Chondrocyte (in vitro differentiated cells): ENCODE results near the gene ZNF775. TPM values are rescaled to one million over a fixed set of nuclear protein-coding genes. Genes with fewer than 3 reads are reported as not detected.

Experiments used
- DNase-seq: peaks from one replicate; pipeline ENCODE4 v3.0.0; 2021; ENCODE audit warnings: mixed read lengths, low spot score
- H3K27ac Mint-ChIP-seq: one replicate; pipeline ENCODE4 v1.8.0; 2021; ENCODE audit warnings: mild to moderate bottlenecking, moderate library complexity, mixed read lengths; ENCODE audit not compliant: unreplicated experiment
- H3K27me3 Mint-ChIP-seq: 2 replicates; pipeline ENCODE4 v1.8.0; 2021; ENCODE audit warnings: low read depth, mixed read lengths
- H3K36me3 Mint-ChIP-seq: 2 replicates; pipeline ENCODE4 v1.8.0; 2021; ENCODE audit warnings: low read depth, mixed read lengths
- H3K4me1 Mint-ChIP-seq: 2 replicates; pipeline ENCODE4 v1.8.0; 2021; ENCODE audit warnings: low read depth, mild to moderate bottlenecking, mixed read lengths
- H3K4me3 Mint-ChIP-seq: one replicate; pipeline ENCODE4 v1.8.0; 2021; ENCODE audit warnings: mild to moderate bottlenecking, moderate library complexity, mixed read lengths; ENCODE audit not compliant: unreplicated experiment
- H3K9me3 Mint-ChIP-seq: 2 replicates; pipeline ENCODE4 v1.8.0; 2021; ENCODE audit warnings: low read depth, mixed read lengths
- total RNA-seq: library from RNA; stranded (reverse); gene quantifications from 3 replicates; pipeline ENCODE4 v1.2.1, GENCODE V29; 2021
- TF ChIP-seq, protein P1 (sequence below): fragments of 200-600 bp; sonication (generic); IDR thresholded peaks from 2 replicates; pipeline ENCODE4 v1.5.0; 2021; ENCODE audit warnings: antibody characterized with exemption, mild to moderate bottlenecking, moderate library complexity

The ZNF775 gene
- total RNA-seq, 1 donor from 2014 or later: 6.0 TPM

DNA sequence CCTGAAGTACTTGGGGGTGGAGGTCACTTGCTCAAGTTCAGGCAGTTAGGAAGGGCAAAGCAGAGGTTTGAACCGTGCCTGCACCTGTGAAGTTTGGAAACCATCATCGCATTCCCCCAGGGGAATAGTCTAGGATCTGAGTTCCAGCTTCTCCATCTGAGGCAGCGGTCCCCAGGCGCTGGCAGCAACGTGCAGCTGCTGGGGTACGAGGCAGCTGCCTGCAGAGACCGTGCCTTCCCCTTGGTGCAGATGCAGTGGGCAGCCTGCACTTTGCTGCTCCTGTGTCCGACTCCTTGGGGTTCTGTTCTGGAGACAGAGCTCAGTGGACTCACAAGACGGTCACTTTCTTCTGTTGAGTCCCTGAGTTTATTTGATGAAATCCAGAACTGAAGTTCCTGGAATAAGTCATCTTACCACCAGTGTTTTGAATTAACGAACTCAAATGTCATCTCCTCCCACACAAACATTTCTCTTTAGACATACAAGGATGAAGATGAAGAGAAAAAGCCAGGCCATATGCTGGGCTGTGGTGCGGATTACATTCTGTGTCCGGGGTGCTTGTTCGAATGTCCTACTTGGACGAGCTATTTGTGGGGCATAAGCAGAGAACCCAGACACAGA lies 51.4 kb downstream of the ZNF775 start:
- TF ChIP-seq, protein P1, sequence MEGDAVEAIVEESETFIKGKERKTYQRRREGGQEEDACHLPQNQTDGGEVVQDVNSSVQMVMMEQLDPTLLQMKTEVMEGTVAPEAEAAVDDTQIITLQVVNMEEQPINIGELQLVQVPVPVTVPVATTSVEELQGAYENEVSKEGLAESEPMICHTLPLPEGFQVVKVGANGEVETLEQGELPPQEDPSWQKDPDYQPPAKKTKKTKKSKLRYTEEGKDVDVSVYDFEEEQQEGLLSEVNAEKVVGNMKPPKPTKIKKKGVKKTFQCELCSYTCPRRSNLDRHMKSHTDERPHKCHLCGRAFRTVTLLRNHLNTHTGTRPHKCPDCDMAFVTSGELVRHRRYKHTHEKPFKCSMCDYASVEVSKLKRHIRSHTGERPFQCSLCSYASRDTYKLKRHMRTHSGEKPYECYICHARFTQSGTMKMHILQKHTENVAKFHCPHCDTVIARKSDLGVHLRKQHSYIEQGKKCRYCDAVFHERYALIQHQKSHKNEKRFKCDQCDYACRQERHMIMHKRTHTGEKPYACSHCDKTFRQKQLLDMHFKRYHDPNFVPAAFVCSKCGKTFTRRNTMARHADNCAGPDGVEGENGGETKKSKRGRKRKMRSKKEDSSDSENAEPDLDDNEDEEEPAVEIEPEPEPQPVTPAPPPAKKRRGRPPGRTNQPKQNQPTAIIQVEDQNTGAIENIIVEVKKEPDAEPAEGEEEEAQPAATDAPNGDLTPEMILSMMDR: no peak
- peak; percentile 58 for DNase-seq
- Mint-ChIP-seq H3K4me3 (no peak overlapping the region), H3K9me3 (no peaks in the 10 kb centered on the region), H3K36me3 (no peaks in the 10 kb centered on the region), H3K27me3 (peaks cover 7% of the 10 kb centered on the region), H3K4me1 (peaks cover 18% of the 10 kb centered on the region), H3K27ac (no peak overlapping the region)

DNA sequence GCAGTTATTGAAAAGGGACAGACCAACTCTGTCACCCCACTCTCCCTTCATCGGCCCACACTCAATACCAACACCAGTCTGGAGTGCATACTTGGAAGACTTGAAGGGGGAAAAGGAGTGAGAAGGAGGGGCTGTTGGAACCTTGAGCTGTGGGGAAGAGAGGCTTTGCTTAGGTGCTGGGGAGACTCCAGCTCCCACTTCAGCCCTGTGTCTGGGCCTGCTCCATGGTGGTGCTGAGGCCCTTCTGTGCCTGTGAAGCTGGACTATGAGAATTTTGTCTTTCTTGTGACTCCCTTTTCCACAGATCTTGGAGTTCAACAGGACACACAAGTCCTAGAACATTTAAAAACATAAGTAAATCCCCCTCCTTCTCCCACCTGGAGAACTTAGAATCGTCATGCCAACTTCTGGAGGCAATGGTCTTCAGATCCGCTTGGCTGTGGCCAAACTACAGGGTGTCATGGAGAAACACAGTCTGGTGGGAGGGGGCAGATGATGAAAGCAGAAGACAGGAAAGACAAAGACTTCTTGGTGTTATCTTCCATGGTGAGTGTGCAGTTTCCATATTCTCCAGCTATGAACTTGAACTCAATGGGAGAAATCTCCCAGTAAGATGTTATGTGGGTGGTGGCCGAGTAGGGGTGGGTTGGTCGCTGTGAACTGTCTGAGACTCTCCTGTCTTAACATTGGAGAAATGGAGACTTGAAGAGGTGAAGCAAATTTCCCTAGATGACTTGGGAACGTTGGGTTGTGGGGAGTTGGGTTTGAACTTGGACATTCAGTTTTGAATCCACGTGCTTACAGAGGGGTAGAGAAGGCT lies 52.9 kb downstream of the ZNF775 start:
- H3K9me3 Mint-ChIP-seq: no peaks in the 10 kb centered on the region
- no peak overlapping the region for H3K4me3 Mint-ChIP-seq
- H3K27ac Mint-ChIP-seq: no peak overlapping the region
- peaks cover 7% of the 10 kb centered on the region for H3K27me3 Mint-ChIP-seq
- no peaks in the 10 kb centered on the region for H3K36me3 Mint-ChIP-seq
- TF ChIP-seq, protein P1: no peak
- H3K4me1 Mint-ChIP-seq: peaks cover 18% of the 10 kb centered on the region
- no peak for DNase-seq

DNA sequence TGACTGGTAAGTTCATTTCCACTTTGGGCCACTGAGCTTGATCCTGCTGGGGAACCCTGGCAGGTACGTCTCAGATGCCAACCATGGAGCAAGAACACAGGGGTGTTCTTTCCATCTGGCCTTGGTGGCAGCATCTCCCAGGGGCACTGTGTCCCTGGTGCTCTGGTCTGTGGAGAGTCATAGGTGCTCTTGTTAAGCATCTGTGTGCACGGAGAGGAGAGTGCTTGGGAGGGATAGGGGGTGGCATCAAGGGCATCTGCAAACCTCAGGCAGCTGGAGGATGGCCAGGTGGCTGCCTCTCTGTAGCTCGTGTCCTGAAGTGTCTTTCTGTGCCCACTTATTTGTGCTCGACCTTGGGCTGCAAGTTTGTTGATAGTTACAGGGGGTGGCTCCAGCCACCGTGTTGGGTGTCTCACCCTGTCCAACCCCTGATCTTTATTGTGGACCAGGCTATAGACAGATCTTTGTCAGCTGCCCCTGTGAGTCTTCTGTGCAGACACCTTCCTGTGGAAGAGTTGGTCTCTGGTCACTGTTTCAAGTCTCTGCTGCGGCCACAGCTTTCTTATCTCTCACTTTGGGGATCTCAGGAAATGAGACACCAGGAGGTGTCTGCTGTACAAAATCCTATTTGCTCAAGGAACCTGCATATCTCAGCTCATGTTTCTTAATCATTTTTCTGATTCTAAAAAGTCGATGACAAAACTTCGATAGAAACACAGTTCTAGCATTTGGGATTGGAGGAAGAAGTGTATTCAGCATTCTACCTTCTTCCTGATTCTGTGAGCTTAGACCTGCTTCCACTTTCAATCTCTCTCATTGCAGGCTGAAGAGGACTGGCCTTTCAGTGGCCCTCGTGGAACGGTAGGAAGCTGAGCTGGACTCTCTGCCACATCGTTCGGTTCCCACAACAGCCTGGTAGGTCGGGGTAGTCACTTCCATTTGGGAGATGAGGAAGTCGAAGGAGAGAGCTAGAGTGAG lies 54.1 kb downstream of the ZNF775 start:
- TF ChIP-seq, protein P1: no peak
- peaks cover 7% of the 10 kb centered on the region for H3K27me3 Mint-ChIP-seq
- no peaks in the 10 kb centered on the region for H3K36me3 Mint-ChIP-seq
- H3K27ac Mint-ChIP-seq: no peak overlapping the region
- H3K4me1 Mint-ChIP-seq: peaks cover 16% of the 10 kb centered on the region
- no peak overlapping the region for H3K4me3 Mint-ChIP-seq
- peaks cover 3% of the 10 kb centered on the region for H3K9me3 Mint-ChIP-seq
- DNase-seq: peak; percentile 25

DNA sequence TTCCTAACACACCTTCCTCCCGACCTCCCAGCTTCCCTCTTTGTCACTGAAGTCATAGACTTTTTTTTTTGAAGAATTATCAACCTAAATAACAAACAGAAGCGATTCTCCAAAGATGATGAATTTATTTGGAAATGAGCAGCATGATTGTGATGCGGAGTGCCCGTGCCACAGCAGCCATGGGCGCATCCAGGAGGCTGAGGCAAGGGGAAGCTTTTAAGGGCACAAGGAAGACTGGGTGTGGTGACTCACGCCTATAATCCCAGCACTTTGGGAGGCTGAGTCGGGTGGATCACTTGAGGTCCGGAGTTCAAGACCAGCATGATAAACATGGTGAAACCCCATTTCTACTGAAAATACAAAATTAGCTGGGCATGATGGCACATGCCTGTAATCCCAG lies 55.1 kb downstream of the ZNF775 start:
- no peak overlapping the region for H3K4me3 Mint-ChIP-seq
- DNase-seq: peak; percentile 11
- H3K27me3 Mint-ChIP-seq: peaks cover 8% of the 10 kb centered on the region
- no peak overlapping the region for H3K27ac Mint-ChIP-seq
- H3K36me3 Mint-ChIP-seq: no peaks in the 10 kb centered on the region
- peaks cover 9% of the 10 kb centered on the region for H3K9me3 Mint-ChIP-seq
- TF ChIP-seq, protein P1: no peak
- peaks cover 5% of the 10 kb centered on the region for H3K4me1 Mint-ChIP-seq

DNA sequence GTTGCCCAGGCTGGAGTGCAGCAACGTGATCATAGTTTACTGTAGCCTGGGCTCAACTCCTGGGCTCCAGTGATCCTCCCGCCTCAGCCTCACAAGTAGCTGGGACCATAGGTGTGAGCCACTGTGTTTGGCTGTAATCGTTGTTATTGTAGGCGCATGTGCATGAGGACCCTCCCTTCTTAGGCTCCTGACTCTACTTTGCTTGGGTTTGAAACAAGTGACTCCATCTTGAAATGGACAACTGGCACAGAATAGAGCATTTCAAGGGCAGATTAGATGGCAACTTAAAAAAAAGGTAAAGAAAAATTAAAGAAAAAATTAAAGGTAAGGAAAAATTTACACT lies 55.9 kb downstream of the ZNF775 start:
- no peak overlapping the region for H3K4me3 Mint-ChIP-seq

More for the DNA sequence above, 55.9 kb downstream of the ZNF775 start:
- TF ChIP-seq, protein P1: no peak
- Mint-ChIP-seq H3K36me3 (no peaks in the 10 kb centered on the region), H3K9me3 (peaks cover 9% of the 10 kb centered on the region), H3K27me3 (peaks cover 10% of the 10 kb centered on the region), H3K27ac (no peak overlapping the region), H3K4me1 (no peaks in the 10 kb centered on the region)
- DNase-seq: no peak
